ENCODE data around the gene SEPTIN7. TPM values are rescaled to one million over a fixed set of nuclear protein-coding genes. Genes with fewer than 3 reads are reported as not detected.

Gene SEPTIN7
- polyA plus RNA-seq, 4 donors: 362 to 480 (median 420) TPM

DNA sequence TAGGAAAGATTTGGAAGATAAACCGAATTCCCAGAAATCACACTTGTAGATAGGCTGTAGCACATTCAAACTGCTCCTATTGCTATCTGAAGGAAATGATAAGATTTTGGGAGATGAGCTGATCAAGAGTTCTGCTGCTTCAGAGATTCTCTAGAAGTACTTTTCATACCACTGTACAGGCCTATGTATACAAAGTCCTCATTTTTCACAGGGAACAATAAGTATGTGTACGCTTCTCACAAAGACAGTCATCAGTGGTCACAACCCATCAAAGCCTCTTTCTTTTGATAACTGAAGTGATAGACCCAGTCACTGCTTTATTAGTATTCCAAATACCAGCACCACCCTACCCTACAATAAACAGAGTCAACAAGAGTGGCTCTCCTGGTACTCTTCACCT is 15.6 kb upstream of the SEPTIN7 start:
- DNase-seq (ENCODE audit: low read depth in 4 of 4, low spot score in 2 of 4): no peak

DNA sequence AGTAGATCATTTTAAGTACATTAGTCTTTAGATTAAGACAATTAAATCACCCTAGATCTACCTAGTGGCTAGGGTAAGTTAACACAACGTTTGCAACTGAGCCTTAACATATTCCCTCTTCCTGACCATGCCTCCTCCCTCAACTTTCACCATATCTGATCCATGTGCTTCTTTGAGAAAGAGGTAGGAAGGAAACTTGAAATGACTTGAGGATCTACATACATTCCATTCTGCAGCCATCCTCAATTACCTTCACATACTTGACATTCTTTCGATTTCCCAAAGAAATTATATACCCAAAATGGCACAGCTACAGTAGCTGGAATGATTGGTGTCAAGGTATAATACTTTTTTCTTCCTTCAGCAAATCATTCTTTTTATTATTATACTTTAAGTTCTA is 12.9 kb upstream of the SEPTIN7 start:
- no peak for DNase-seq (ENCODE audit: low read depth in 4 of 4, low spot score in 2 of 4)

DNA sequence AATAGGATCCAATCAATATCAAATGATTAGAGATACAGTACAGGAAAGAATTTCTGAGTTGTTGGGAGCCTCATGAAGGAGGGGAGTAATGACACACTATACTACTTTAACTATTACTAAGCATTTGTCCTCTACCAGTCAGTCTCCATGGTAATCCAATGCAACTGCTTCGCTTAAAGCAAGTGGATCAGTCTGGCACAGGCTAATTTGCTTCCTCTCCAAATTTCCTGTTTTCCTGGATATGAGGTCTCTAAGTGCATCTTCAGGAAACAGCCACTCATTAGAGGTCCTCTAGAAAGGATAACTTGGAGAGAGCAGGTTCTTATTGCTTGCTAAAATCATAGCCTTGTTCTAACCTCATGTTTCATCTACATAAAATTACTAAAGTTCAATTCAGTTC is 8.4 kb upstream of the SEPTIN7 start:
- DNase-seq (ENCODE audit: low read depth in 4 of 4, low spot score in 2 of 4): no peak

DNA sequence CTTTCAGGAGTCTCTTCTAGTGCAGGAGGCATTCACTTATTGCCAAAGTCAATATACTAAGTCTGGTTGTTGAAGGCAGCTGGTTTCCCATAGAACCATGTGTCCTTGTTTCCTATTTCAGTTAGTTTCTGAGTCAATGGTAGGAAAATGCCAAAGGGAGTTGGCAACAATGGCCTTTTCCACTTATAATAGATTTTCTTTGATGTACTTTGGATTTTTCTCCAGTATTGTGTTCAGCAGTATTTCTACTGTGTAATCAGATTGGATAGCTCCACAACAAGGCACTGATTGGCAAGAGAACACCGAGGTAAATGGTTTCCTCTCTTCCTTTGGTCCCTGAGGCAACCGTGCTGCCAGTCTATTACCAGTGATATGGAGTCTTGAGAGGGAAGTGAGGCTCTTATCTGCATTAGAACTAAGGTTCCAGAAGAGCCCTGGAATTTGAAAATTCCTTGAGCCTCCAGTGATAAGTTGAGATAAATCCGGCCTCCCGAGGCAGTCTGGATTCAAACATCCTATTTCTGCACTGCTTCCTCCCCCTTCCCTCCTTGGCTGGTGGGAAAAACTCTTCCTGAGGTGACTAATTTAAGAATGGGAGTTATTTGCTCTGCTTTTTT is 7.9 kb upstream of the SEPTIN7 start:
- DNase-seq (ENCODE audit: low read depth in 4 of 4, low spot score in 2 of 4): no peak

DNA sequence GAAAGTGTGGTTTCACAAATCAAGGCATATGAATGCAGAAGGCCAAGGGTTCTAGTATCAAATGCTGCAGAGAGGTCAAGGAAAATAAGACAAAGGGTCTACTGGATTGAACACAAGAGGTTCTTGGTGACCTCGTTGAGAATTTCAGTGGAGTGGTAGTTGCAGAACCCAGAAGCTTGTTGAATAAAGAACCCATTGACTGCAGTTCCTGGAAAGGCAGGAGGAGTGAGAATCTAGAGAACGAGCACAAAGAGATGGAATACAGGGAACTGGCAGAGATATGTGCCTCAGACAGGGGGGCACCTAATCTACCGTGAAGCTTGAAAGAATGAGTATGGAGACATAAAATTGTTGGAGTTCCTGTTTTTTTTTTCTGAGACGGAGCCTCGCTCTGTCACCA is 3.5 kb upstream of the SEPTIN7 start:
- no peak for DNase-seq (ENCODE audit: low read depth in 4 of 4, low spot score in 2 of 4)

DNA sequence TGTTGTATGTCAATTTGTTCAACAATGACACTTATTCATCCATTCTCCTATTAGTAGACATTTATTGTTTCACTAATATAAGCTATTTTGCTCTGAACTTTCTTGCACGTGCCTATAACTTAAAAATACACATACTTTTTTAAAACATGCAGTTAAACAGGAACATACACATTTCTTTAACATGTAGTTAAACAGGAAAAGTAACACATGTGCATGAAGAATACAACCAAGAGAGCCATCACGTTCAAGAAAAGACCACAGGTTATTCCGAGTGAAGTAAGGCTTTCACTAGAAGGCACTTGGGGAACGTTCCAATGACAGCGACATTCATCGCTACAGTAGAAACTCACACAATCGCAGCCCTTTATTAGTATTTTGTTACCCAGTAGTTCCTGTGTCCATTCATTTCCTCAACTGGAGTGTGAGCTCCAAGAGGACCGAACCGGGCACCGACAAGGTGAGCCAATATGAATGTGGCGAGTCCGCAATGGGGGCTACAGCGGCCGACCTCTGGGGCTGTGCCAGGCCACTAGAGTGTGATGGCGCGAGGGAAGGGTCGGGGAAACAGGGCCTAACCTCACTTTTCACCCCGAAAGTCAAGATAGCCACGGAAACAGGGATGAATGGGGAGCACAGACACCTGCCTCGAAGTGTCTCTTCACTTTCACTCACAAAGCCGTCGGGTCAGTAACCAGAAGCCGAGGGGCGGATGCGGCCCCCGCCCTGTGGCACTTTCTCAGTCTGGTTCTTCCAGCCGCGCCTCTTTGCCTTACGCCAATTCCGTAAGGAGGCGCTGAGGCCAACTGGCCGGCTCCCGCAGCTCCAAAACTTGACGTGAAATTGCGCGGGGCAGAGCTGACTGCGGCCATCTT is 775 bp upstream of the SEPTIN7 start:
- DNase-seq (ENCODE audit: low read depth in 4 of 4, low spot score in 2 of 4): peak; percentile 83 to 89 (median 88)

DNA sequence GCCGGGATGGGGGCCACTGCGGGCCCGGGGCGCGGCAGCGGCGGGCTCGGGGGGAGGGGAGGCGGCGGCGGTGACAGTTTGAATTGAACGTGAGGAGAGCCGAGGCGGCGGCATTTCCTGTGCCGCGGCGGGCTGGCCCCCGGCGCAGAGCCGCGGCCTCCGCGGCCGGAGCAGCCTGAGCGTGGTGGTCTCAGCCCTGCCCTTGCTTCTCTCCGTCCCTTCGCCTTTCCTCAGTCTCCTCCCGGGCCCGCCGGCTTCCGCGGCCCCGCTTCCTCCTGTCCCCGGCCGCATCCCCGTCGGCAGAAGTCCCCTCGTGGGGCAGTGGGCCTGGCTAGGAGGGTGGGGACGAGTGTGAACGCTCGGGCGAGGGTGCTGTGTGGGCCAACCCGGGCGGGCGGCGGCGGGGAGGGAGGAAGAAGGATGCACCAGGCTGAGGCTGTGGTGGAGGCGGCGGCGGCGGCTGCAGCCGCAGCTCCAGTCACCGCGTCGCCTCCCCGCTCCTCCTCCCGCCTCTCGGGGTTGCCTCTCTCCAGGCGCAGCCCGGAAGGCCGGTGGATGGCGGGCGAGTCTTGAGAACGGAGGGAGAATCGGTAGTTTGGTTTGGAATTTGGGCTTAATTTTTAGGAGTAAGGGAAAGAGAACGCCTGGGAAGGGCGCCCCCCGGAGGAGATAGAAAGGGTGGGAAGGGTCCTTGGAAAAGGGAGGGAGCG is 690 bp downstream of the SEPTIN7 start:
- peak; percentile 55 to 72 (median 63) for DNase-seq (ENCODE audit: low read depth in 4 of 4, low spot score in 2 of 4)

DNA sequence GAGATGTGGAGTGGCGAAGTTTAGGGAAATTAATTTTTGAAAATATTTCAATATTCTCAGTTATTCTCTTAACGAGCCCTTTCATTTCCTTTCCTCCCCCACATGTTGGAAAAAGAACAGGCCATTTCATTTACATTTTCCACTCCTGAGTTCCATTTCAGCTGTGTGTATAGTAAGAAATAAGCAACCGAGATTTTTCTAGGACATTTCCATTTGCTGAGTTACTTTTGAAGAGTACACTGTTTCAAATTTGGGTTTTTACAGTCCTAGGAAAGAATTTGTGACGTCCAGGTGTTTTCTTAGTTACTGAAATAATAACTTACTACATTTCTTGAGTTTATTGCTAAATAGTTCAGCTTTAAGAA is 1.2 kb downstream of the SEPTIN7 start:
- peak in 1 of 4 donors; percentile 29 for DNase-seq (ENCODE audit: low read depth in 4 of 4, low spot score in 2 of 4)

DNA sequence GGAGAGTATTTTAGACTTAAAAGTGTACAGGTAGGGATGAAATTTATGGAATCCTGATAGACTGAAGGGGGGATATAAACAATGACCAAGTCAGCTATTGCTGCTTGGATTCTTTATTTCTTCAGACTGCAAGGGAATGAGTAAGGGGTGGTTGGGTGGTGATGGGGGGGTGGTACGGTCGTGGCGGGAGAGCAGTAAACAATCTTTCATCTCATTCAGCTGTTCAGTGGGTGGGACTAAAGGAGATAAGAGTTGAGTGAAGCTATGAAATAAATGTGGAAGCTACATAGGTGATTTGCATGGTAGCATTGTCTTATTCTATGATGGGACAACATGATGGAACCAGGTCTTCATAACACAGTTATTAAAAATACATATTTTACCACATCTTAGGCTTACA is 1.8 kb downstream of the SEPTIN7 start:
- peak in 1 of 4 donors; percentile 19 for DNase-seq (ENCODE audit: low read depth in 4 of 4, low spot score in 2 of 4)

DNA sequence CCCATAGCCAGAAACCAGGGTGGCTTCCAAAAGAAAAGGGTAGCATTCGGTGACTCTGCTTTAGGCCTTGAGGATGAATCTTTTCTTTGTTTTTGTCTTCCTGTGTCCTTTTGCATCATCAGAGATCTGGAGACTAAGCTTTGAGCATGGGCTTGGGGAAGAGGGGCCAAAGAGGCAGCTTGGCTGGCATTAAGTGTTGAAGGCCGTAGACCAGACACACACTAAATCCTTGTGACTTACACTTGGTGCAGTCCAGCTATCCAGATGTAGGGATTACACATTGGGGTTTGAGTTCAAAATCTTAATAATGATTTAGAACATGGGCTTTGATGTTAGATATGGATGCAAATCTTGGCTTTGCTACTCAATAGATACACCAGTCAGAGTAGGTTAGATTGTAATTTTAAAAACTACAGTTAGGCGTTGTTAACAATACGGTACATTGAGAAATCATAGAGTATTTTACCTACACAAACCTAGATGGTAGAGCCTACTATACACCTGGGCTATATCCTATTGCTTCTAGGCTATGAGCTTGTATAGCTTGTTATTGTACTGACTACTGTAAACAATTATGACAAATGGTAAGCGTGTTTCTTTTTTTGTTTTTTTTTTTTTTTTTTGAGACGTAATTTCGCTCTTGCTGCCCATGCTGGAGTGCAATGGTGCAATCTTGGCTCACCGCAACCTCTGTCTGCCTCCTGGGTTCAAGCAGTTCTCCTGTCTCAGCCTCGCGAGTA is 3.5 kb downstream of the SEPTIN7 start:
- DNase-seq (ENCODE audit: low read depth in 4 of 4, low spot score in 2 of 4): no peak

DNA sequence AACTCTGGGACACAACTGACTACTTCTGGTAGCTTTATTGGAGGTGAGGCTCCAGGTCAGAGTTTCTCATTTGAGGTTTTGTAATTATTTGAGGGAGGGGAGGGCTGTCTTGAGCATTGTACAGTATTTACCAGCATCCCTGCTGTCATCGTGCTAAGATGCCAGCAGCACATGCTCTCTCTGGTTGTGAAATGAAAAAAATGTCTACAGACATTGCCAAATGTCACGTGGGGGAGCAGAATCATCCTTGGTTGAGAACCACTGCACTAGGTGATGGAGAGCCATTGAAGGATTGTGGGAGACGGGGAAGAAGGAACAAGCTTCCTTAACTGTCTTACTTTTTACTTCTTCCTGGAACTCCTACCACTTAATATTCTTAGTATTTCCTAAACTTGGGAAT is 5.0 kb downstream of the SEPTIN7 start:
- no peak for DNase-seq (ENCODE audit: low read depth in 4 of 4, low spot score in 2 of 4)

DNA sequence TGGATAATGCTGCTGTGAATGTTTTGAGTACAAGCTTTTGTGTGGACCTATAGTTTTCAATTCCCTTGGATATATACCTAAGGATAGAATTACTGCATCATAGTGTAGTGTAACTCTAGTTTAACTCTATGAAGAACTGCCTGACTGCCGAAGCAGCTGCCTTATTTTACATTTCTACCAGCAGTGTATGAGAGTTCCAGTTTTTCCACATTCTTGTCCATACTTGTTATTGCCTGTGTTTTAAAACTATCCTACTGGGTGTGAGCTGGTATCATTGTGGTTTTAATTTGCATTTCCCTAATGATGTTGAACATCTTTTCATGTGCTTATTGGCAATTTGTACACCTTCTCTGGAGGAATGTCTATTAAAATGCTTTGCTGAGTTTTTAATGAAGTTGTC is 15.7 kb downstream of the SEPTIN7 start:
- no peak for DNase-seq (ENCODE audit: low read depth in 4 of 4, low spot score in 2 of 4)

DNA sequence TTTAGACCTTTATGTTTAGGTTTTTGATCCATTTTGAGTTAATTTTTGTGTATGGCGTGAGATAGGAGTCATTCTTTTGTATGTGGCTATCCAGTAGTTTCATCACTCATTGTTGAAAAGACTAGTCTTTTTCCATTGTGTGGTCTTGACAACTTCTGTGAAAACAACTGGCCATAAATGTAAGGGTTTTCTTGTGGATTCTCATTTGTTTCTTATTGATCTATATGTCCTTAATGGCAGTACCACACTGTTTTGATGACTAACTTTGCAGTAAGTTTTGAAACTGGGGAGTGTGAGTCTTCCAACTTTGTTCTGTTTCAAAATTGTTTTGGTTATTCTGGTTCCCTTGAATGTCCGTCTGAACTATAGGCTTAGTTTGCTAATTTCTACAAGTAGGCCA is 16.3 kb downstream of the SEPTIN7 start:
- DNase-seq (ENCODE audit: low read depth in 4 of 4, low spot score in 2 of 4): no peak

DNA sequence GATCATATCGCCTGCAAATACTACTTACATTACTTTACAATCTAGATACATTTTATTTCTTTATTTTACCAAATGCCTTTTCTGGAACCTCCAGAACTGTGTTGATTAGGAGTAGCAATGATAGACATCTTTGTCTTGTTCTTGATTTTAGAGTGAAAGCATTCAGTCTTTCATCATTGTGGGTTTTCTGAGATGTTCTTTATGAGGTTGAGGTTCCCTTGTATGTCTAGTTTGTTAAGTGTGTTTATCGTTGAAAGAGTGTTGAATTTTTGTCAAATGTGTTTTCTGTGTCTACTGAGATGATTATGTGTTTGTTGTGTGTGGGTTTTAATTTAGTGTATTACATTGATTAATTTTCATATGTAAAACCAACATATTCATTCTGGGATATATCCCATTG is 17.1 kb downstream of the SEPTIN7 start:
- DNase-seq (ENCODE audit: low read depth in 4 of 4, low spot score in 2 of 4): no peak

DNA sequence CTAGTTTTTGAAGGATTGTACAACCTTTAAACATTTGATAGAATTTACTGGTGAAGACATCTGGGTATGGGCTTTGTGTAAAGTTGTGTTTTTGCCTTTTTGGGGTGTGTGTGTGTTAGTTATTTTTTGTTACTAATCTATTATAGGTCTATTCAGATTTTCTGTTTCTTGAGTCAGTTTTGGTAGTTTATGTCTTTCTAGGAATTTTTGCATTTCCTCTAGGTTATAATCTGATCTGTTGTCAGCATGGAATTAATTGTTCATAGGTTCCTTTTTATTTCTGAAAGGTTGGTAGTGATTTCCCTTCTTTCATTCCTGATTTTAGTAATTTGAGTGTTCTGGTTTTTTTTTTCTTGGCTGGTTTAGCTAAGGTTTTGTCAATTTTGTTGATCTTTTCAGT is 17.7 kb downstream of the SEPTIN7 start:
- DNase-seq (ENCODE audit: low read depth in 4 of 4, low spot score in 2 of 4): no peak

DNA sequence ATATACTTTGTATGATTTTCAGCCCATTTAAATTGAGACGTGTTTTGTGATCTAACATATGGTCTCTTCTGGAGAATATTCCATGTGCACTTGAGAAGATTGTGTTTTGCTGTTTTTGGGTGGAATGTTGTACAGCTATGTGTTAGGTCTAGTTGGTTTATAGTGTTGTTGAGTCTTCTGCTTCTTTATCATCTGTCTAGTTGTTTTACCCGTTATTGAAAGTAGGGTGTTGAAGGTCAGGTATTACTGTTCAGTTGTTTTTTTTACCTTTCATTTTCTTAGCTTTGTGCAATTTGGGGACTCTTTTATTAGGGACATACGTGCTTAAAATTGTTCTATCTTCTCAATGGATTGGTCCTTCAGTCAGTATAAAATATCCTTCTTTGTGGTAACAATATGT is 18.5 kb downstream of the SEPTIN7 start:
- DNase-seq (ENCODE audit: low read depth in 4 of 4, low spot score in 2 of 4): no peak

DNA sequence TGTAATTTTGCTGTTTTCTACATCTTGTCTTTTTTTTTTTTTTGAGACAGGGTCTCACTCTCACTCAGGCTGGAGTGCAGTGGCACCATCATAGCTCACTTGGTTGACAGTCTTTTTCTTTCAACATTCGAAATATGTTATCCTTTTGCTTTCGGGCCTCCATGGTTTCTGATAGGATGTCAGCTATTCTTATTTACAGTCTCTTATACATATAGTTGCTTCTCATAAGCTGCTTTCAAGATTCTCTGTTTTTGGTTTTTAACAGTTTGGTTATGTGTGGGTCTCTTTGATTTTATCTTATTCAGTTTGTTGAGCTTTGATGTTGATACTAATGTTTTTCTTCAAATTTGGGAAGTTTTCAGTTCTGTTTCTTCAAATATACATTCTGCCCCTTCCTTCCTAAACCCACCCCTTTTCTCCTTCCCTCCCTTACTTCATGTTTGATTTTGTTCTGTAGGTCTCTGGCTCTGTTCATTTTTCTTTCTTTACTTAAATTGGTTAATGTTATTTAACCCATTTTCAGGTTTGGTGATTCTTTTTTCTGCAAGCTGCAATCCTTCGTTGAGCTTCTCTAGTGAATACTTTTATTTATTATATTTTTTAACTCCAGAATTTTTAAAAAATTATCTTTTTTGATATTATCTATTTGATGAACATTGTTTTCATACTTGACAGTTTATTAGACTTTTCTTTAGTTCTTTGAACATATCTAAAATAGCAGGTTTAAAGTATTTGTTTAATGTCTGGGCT is 19.3 kb downstream of the SEPTIN7 start:
- no peak for DNase-seq (ENCODE audit: low read depth in 4 of 4, low spot score in 2 of 4)

DNA sequence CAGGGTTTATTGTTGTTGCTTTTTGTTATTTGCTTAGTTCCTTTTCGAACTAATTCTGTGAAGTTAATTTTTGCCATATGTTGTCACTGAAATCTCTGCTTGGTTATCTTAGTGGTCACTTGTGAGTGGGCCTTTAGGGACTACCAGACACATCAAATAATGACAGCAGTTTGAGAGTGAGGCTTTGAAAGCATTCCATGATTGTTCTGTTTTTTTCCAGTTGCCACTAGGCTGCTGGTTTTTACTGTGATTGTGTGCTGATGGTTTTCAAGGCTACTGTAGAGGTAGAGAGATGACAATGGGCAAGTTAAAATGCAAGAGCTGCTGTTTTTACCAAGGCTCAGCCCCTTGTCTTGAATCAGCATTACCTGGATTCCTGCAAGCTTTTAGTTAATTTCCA is 20.0 kb downstream of the SEPTIN7 start:
- DNase-seq (ENCODE audit: low read depth in 4 of 4, low spot score in 2 of 4): no peak

DNA sequence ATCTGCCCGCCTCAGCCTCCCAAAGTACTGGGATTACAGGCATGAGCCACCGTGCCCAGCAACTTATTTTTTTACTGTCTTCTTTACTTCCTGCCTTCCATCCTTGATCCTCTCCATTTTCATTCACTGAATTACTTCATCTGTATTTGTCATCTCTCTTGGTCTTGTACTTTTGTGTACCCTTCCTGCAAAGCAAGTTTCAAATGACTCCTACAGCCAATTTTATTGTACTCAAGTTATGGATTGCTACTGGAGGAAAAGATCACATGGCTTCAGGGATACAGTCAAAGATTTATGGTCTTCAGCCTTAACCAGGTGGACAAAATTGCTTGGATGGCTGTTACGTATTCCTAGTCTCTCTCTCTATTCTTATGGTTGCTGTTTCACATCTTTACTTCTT is 22.6 kb downstream of the SEPTIN7 start:
- DNase-seq (ENCODE audit: low read depth in 4 of 4, low spot score in 2 of 4): no peak

DNA sequence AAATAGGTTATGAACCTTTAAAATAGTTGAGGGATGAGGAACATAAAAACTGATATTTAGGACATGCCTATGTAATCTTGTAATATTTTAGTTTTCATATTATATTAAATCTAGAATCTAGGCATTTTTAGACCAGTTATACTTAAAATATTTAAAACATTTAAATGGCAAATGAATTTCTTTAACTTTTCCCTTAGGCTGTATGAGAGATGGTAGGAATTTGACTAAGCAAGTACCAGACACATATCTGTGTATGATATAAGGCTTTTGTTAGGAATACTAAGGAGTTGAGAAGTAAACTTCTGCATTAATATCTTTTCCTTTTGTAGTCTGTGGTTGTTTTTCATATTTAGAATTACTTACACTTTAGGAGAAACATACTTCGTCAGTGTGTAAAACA is 25.1 kb downstream of the SEPTIN7 start:
- no peak for DNase-seq (ENCODE audit: low read depth in 4 of 4, low spot score in 2 of 4)

Data from left renal cortex interstitium (tissue), 4 donors.